ENCODE measurements around the gene KDM2A. TPM values are rescaled to one million over a fixed set of nuclear protein-coding genes. Genes with fewer than 3 reads are reported as not detected.

KDM2A gene
- polyA plus RNA-seq, 2 of the 4 experiments (the other 2 are of a cell fraction) = 34.5 to 42.8 TPM

- no peak for ATAC-seq
These were observed 152.7 kb downstream of the KDM2A start for GRCh38 chr11:67271541-67272284.

GRCh38 chr11:67272327-67273259 is 153.5 kb downstream of the KDM2A start:
- POLR2A ChIA-PET = interaction anchor here (0.6 to 1.9 kb wide), 3 partner anchors 16 to 28 kb away, joined by 3 to 8 read pairs (median 6); partner anchors contain the start of gene ANKRD13D
- CTCF ChIA-PET = interaction anchor here (0.5 to 4.1 kb wide), 8 partner anchors 10 to 109 kb away, joined by 3 to 34 read pairs (median 3); partner anchors contain the start of genes ANKRD13D and SSH3
- FAIRE-seq (no peak), DNase-seq (ENCODE audit: low read depth in 1 of 2, low spot score in 1 of 2) (no peak), ATAC-seq (no peak)
- H3K4me2 ChIP-seq = no peak overlapping the region
- peaks cover 18% of the 10 kb centered on the region; the same call in 2 of the 3 replicates for H3K4me1 ChIP-seq
- H3K4me3 ChIP-seq = no peak overlapping the region
- no peak for TF ChIP-seq EP300 (IDR thresholded peaks at IDR 0.05)
- TF ChIP-seq RARB (CRISPR knock-in tag; IDR thresholded peaks at IDR 0.05) = no peak
- no peak for TF ChIP-seq CEBPB (IDR thresholded peaks at IDR 0.05)
- TF ChIP-seq FOSB (CRISPR knock-in tag; IDR thresholded peaks at IDR 0.05) = no peak
- TF ChIP-seq USF2 (IDR thresholded peaks at IDR 0.05) = no peak
- TF ChIP-seq HOXB5 (CRISPR knock-in tag; IDR thresholded peaks at IDR 0.05) = no peak
- no peak for TF ChIP-seq CHD2 (IDR thresholded peaks at IDR 0.05; ENCODE audit: low read length, partially characterized antibody)
- TF ChIP-seq ZC3H11A (IDR thresholded peaks at IDR 0.05) = no peak
- TF ChIP-seq RCOR1 (IDR thresholded peaks at IDR 0.05; ENCODE audit: low read depth, low read length) = no peak
- TF ChIP-seq TP53 (CRISPR knock-in tag; IDR thresholded peaks at IDR 0.05) = no peak
- no peak for TF ChIP-seq SMC3 (IDR thresholded peaks at IDR 0.05)
- no peak for TF ChIP-seq EHF (CRISPR knock-in tag; IDR thresholded peaks at IDR 0.05)
- H3K27ac ChIP-seq = no peak overlapping the region
- WGBS (ENCODE audit: missing lambda C conversion rate) = 91% methylated on average over 18 of the region's 23 CpGs
- H3K9me3 ChIP-seq = no peaks in the 10 kb centered on the region

More at GRCh38 chr11:67271541-67272284, 152.7 kb downstream of the KDM2A start:
- H3K4me1 ChIP-seq = peaks cover 17% of the 10 kb centered on the region; the same call in 2 of the 3 replicates
- WGBS (ENCODE audit: missing lambda C conversion rate) = 95% methylated on average over 18 of the region's 19 CpGs
- ChIA-PET POLR2A (interaction anchor here (1.9 kb wide), 1 partner anchor 17 kb away, joined by 6 read pairs; the partner anchor contains the start of gene ANKRD13D), CTCF (interaction anchor here (0.5 to 4.1 kb wide), 10 partner anchors 9 to 391 kb away, joined by 3 to 34 read pairs (median 4); partner anchors contain the start of genes ANKRD13D and SSH3)
- H3K9me3 ChIP-seq = no peaks in the 10 kb centered on the region
- no peak overlapping the region for H3K4me2 ChIP-seq
- FAIRE-seq (no peak), DNase-seq (ENCODE audit: low read depth in 1 of 2, low spot score in 1 of 2) (no peak)
- no peak for TF ChIP-seq HES2 (IDR thresholded peaks at IDR 0.05)
- TF ChIP-seq RARB (CRISPR knock-in tag; IDR thresholded peaks at IDR 0.05) = no peak
- TF ChIP-seq EHMT2 (IDR thresholded peaks at IDR 0.05; ENCODE audit: low read depth) = no peak
- TF ChIP-seq EP300 (IDR thresholded peaks at IDR 0.05) = no peak
- TF ChIP-seq ESRRA (IDR thresholded peaks at IDR 0.05; ENCODE audit: borderline replicate concordance, low read length) = no peak
- TF ChIP-seq RNF2 (IDR thresholded peaks at IDR 0.05; ENCODE audit: borderline replicate concordance, low read depth) = no peak
- no peak for TF ChIP-seq FOSL2 (IDR thresholded peaks at IDR 0.05)
- TF ChIP-seq FOSL2 (CRISPR knock-in tag; IDR thresholded peaks at IDR 0.05) = no peak
- TF ChIP-seq MAZ (IDR thresholded peaks at IDR 0.05; ENCODE audit: borderline replicate concordance, low read depth, low read length) = no peak
- TF ChIP-seq E2F6 (IDR thresholded peaks at IDR 0.05; ENCODE audit: borderline replicate concordance, low read depth) = no peak
- no peak for TF ChIP-seq MYC (IDR thresholded peaks at IDR 0.05; ENCODE audit: borderline replicate concordance, low read length)
- no peak for TF ChIP-seq CEBPB (IDR thresholded peaks at IDR 0.05)
- TF ChIP-seq NPAS2 (CRISPR knock-in tag; IDR thresholded peaks at IDR 0.05; ENCODE audit: borderline replicate concordance) = no peak
- TF ChIP-seq EHF (CRISPR knock-in tag; IDR thresholded peaks at IDR 0.05) = no peak
- no peak overlapping the region for H3K4me3 ChIP-seq
- no peak overlapping the region for H3K27ac ChIP-seq
